ENCODE measurements around the gene LOC128125822.

The LOC128125822 gene

DNA sequence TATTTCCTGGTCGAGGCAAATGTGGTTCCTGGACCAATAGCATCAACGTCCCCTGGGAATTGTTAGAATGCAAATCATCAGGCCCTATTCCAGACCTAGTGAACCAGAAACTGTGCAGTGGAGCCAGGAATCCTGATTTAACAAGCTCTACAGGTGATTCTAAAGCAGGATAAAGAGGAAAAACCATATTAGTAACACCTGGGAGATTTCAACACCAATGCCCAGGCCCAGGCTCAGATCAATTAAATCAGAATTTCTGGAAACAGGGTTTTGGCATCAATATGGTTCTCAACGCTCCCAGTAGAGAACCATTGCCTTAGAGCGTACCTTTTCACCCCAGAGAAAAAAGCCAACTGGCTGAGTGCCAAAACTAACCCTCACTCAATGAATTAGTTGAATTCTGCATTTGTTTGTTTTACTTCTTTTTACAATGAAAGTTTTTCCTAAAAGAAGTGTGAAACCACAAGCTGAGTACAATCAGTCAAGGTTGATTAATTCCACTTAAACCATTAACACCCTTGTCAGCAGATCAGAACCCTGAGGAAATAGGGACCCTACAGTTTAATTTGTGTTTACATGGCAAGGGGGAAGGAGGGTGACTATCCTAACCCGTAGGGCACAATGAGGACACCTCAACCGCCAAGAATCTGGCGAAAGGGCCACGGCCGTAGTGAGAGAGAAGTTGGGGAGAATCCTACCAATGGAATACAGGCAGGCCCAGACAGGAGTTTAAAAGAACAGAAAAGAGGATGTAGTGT, 34.9 kb upstream of the LOC128125822 start:
- H3K9me3 ChIP-seq (ENCODE audit: insufficient read depth, low read depth, low read length) = no peaks in the 10 kb centered on the region
- no peak overlapping the region for H3K4me3 ChIP-seq (ENCODE audit: low read length)
- no peaks in the 10 kb centered on the region for H3K36me3 ChIP-seq (ENCODE audit: insufficient read depth, low read depth, low read length)
- no peak overlapping the region for H3K9ac ChIP-seq (ENCODE audit: low read depth, low read length)
- H3K4me1 ChIP-seq (ENCODE audit: insufficient read depth, low read length) = no peaks in the 10 kb centered on the region
- H3K27ac ChIP-seq (ENCODE audit: low read length) = no peak overlapping the region
- peaks cover 95% of the 10 kb centered on the region for H3K27me3 ChIP-seq (ENCODE audit: insufficient read depth, low read length)

DNA sequence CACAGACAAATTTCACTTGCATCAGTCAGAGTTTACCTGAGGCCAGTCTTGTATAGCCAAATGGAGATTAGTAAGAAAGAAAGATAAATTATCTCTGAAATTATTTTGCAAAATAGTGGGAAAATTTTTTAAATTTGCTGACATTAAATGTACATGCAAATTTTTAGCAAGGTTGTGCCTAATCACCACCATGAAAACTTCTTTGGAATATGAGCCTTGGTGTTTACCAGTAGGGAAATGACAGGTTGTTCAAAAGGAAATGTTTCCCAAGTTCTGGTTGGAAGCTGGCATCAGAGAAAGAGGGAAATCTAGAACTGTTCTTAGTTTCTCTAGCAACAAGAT, 34.4 kb upstream of the LOC128125822 start:
- Histone ChIP-seq H3K9ac (ENCODE audit: low read depth, low read length) (no peak overlapping the region), H3K9me3 (ENCODE audit: insufficient read depth, low read depth, low read length) (no peaks in the 10 kb centered on the region), H3K27ac (ENCODE audit: low read length) (no peak overlapping the region), H3K4me3 (ENCODE audit: low read length) (no peak overlapping the region), H3K36me3 (ENCODE audit: insufficient read depth, low read depth, low read length) (no peaks in the 10 kb centered on the region), H3K4me1 (ENCODE audit: insufficient read depth, low read length) (no peaks in the 10 kb centered on the region), H3K27me3 (ENCODE audit: insufficient read depth, low read length) (peaks cover 95% of the 10 kb centered on the region)

DNA sequence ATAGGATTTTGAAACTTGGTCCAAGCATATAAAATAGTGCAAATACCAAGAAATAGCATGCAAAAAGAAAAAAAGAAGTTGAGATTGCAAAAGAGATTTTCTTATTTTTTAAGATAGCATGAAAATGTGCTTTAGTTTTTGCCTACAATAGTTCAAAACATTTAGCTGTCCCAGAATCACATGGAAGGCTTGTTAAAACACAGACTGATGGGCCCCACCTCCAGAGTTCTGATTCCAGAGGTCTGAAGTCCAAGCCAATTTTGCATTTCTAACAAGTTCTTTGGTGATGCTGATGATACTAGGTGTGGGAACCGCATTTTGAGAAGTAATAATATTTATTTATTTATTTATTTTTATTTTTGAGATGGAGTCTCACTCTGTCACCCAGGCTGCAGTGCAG, 33.7 kb upstream of the LOC128125822 start:
- H3K9me3 ChIP-seq (ENCODE audit: insufficient read depth, low read depth, low read length) = no peaks in the 10 kb centered on the region
- H3K36me3 ChIP-seq (ENCODE audit: insufficient read depth, low read depth, low read length) = no peaks in the 10 kb centered on the region
- peaks cover 95% of the 10 kb centered on the region for H3K27me3 ChIP-seq (ENCODE audit: insufficient read depth, low read length)
- H3K4me3 ChIP-seq (ENCODE audit: low read length) = no peak overlapping the region
- no peak overlapping the region for H3K27ac ChIP-seq (ENCODE audit: low read length)
- H3K9ac ChIP-seq (ENCODE audit: low read depth, low read length) = no peak overlapping the region
- no peaks in the 10 kb centered on the region for H3K4me1 ChIP-seq (ENCODE audit: insufficient read depth, low read length)

DNA sequence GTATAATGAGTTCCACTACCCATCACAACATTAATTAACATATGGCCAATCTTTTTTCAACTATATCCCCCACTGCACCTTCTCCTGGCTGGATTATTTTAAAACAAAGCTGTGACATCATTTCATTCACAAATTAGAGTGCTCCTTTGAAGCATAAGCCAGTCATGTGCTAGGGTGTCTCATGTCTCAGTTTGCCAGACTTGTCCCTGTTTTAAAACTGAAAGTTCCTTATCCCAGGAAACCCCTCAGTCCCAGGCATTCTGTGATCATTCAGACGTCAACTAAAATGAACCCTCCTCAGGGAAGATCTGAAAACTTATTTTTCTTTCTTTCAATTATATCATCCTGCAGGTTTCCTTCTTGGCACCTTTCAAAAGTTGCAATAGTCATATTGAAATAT, 29.3 kb upstream of the LOC128125822 start:
- Histone ChIP-seq H3K9ac (ENCODE audit: low read depth, low read length) (no peak overlapping the region), H3K4me3 (ENCODE audit: low read length) (no peak overlapping the region), H3K27ac (ENCODE audit: low read length) (no peak overlapping the region), H3K9me3 (ENCODE audit: insufficient read depth, low read depth, low read length) (no peaks in the 10 kb centered on the region), H3K36me3 (ENCODE audit: insufficient read depth, low read depth, low read length) (no peaks in the 10 kb centered on the region), H3K27me3 (ENCODE audit: insufficient read depth, low read length) (peaks cover 83% of the 10 kb centered on the region), H3K4me1 (ENCODE audit: insufficient read depth, low read length) (no peaks in the 10 kb centered on the region)

DNA sequence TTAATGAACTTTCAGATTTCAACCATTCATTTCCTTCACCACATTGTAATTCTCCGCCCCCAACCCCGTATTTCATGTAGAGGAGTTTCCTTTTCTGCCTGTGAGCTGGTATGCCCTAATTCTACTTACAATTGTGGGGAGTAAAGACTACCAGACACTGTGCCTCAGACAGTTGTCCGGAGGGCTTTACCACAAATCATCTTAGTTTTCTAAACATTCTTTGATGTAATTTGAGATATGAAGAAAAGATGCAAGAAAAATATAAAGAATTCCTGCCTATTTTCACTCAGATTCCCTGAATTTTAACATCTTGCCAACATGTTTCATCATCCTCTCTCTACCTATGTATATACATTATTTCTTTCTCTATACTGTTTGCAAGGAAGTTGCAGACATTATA, 28.3 kb upstream of the LOC128125822 start:
- Histone ChIP-seq H3K4me3 (ENCODE audit: low read length) (no peak overlapping the region), H3K27ac (ENCODE audit: low read length) (no peak overlapping the region), H3K36me3 (ENCODE audit: insufficient read depth, low read depth, low read length) (no peaks in the 10 kb centered on the region), H3K9me3 (ENCODE audit: insufficient read depth, low read depth, low read length) (no peaks in the 10 kb centered on the region), H3K27me3 (ENCODE audit: insufficient read depth, low read length) (peaks cover 78% of the 10 kb centered on the region), H3K9ac (ENCODE audit: low read depth, low read length) (no peak overlapping the region), H3K4me1 (ENCODE audit: insufficient read depth, low read length) (no peaks in the 10 kb centered on the region)

DNA sequence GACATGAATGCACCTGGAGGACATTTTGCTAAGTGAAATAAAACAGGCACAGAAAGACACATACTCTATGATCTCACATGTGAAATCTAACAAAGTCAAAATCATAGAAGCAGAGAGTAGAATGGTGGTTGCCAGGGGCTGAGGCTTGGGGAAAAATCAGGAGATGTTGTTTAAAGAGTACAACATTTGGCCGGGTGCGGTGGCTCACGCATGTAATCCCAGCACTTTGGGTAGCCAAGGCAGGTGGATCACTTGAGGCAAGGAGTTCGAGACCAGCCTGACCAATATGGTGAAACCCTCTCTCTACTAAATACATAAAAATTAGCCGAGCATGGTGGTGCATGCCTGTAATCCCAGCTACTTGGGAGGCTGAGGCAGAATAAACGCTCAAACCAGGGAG, 26.0 kb upstream of the LOC128125822 start:
- Histone ChIP-seq H3K9me3 (ENCODE audit: insufficient read depth, low read depth, low read length) (no peaks in the 10 kb centered on the region), H3K4me3 (ENCODE audit: low read length) (no peak overlapping the region), H3K9ac (ENCODE audit: low read depth, low read length) (no peak overlapping the region), H3K27ac (ENCODE audit: low read length) (no peak overlapping the region), H3K36me3 (ENCODE audit: insufficient read depth, low read depth, low read length) (no peaks in the 10 kb centered on the region), H3K27me3 (ENCODE audit: insufficient read depth, low read length) (peaks cover 55% of the 10 kb centered on the region), H3K4me1 (ENCODE audit: insufficient read depth, low read length) (no peaks in the 10 kb centered on the region)

DNA sequence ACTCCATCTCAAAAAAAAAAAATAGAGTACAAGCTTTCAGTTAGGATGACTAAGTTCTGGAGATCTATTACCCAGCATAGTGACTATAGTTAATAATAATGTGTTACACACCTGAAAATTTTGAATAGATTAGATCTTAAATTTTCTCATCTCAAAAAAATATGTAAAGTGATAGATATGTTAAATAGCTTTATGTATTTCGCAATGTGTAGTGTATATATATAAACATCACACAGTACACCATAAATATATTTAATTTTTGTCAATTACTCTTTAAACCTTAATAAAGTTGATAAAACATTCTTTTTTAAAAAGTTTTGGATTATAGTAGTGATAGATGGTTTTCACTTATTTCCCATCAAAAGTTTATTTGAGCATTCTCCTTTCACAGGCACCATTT, 25.6 kb upstream of the LOC128125822 start:
- Histone ChIP-seq H3K4me1 (ENCODE audit: insufficient read depth, low read length) (no peaks in the 10 kb centered on the region), H3K4me3 (ENCODE audit: low read length) (no peak overlapping the region), H3K9ac (ENCODE audit: low read depth, low read length) (no peak overlapping the region), H3K9me3 (ENCODE audit: insufficient read depth, low read depth, low read length) (no peaks in the 10 kb centered on the region), H3K27ac (ENCODE audit: low read length) (no peak overlapping the region), H3K36me3 (ENCODE audit: insufficient read depth, low read depth, low read length) (no peaks in the 10 kb centered on the region), H3K27me3 (ENCODE audit: insufficient read depth, low read length) (peaks cover 51% of the 10 kb centered on the region)

DNA sequence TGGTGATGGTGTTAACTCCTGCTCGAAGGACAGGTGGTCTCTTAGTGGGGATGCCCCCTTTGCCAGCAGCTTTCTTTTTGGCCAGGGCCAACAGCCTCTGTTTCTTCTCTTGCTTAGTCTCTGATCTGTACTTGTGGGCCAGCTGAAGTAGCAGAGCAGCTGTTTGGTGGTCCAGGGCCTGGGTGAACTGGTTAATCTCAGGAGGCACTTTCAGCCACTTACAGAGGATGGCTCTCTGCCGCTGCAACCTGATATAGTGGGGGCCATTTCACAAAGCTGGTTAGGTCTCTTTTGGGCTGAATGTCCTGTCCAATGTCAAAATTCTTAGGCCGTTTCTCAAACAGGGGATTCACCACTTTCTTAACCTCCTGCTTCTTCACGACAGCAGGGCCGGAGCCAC, 23.2 kb upstream of the LOC128125822 start:
- H3K27ac ChIP-seq (ENCODE audit: low read length) = no peak overlapping the region
- no peak overlapping the region for H3K4me3 ChIP-seq (ENCODE audit: low read length)
- peaks cover 27% of the 10 kb centered on the region for H3K27me3 ChIP-seq (ENCODE audit: insufficient read depth, low read length)
- no peaks in the 10 kb centered on the region for H3K9me3 ChIP-seq (ENCODE audit: insufficient read depth, low read depth, low read length)
- H3K36me3 ChIP-seq (ENCODE audit: insufficient read depth, low read depth, low read length) = no peaks in the 10 kb centered on the region
- H3K4me1 ChIP-seq (ENCODE audit: insufficient read depth, low read length) = no peaks in the 10 kb centered on the region
- H3K9ac ChIP-seq (ENCODE audit: low read depth, low read length) = no peak overlapping the region

DNA sequence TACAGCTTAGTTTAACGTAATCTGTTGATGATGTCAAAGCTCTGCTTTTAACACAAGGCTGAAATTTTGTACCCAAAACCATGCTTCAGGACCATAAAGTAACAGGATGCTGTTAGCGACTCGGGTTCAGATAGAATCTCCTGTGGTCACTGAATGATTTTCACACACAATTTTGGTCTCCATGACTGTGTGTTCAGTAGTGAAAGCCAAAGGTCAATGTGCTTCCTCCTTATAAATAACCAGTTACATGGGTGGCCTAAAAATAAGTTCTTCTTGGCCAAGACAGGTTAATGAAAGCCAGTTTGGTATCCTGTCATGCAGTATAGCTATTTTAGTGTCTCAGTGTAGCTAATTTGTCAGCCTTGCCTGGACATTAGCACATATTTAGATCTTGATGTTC, 19.1 kb upstream of the LOC128125822 start:
- H3K27me3 ChIP-seq (ENCODE audit: insufficient read depth, low read length) = peaks cover 3% of the 10 kb centered on the region; the same call in 1 of the 2 replicates
- no peak overlapping the region for H3K4me3 ChIP-seq (ENCODE audit: low read length)
- H3K9ac ChIP-seq (ENCODE audit: low read depth, low read length) = no peak overlapping the region
- H3K27ac ChIP-seq (ENCODE audit: low read length) = no peak overlapping the region
- no peaks in the 10 kb centered on the region for H3K9me3 ChIP-seq (ENCODE audit: insufficient read depth, low read depth, low read length)
- H3K4me1 ChIP-seq (ENCODE audit: insufficient read depth, low read length) = no peaks in the 10 kb centered on the region
- no peaks in the 10 kb centered on the region for H3K36me3 ChIP-seq (ENCODE audit: insufficient read depth, low read depth, low read length)

DNA sequence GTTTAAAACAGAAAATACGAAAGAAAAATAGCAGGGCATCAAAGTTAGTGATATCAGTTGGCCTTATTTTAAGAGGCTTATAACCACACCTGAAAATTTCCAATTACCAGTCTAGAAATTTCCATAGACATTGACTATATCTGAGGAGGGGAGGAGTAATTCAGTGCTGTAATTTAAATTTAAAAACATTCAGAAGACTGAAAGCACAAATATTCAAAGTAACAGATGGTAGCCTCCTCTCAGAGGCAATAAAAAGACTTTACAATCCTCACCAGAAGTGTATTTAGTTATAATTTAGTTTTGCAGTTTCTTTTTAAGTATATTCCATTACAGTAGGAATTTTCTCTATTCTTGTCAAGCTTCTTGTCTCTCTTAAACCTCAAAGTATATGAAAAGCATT, 18.4 kb upstream of the LOC128125822 start:
- no peaks in the 10 kb centered on the region for H3K9me3 ChIP-seq (ENCODE audit: insufficient read depth, low read depth, low read length)
- no peaks in the 10 kb centered on the region for H3K36me3 ChIP-seq (ENCODE audit: insufficient read depth, low read depth, low read length)
- H3K4me1 ChIP-seq (ENCODE audit: insufficient read depth, low read length) = no peaks in the 10 kb centered on the region
- H3K27me3 ChIP-seq (ENCODE audit: insufficient read depth, low read length) = no peaks in the 10 kb centered on the region
- H3K9ac ChIP-seq (ENCODE audit: low read depth, low read length) = no peak overlapping the region
- no peak overlapping the region for H3K4me3 ChIP-seq (ENCODE audit: low read length)
- H3K27ac ChIP-seq (ENCODE audit: low read length) = no peak overlapping the region

DNA sequence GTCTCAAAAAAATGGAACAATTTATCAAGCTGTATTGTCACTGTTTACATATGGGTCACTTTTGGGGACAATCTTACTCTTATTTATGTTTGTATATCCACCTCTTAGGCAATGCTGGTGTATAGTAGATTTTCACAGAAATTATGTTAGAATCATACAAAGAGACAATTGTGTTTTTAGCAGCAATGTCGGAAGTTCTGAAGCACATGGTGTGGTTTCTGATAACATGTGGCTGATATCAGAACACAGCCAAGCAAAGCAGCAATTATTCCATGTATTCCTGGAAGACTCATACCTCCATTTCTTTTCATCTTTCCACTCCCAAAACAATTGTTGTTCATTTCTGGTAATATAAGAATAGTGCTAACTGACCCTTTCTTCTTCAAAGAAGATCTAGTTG, 17.5 kb upstream of the LOC128125822 start:
- Histone ChIP-seq H3K4me3 (ENCODE audit: low read length) (no peak overlapping the region), H3K27me3 (ENCODE audit: insufficient read depth, low read length) (no peaks in the 10 kb centered on the region), H3K9ac (ENCODE audit: low read depth, low read length) (no peak overlapping the region), H3K27ac (ENCODE audit: low read length) (no peak overlapping the region), H3K36me3 (ENCODE audit: insufficient read depth, low read depth, low read length) (no peaks in the 10 kb centered on the region), H3K9me3 (ENCODE audit: insufficient read depth, low read depth, low read length) (no peaks in the 10 kb centered on the region), H3K4me1 (ENCODE audit: insufficient read depth, low read length) (no peaks in the 10 kb centered on the region)

DNA sequence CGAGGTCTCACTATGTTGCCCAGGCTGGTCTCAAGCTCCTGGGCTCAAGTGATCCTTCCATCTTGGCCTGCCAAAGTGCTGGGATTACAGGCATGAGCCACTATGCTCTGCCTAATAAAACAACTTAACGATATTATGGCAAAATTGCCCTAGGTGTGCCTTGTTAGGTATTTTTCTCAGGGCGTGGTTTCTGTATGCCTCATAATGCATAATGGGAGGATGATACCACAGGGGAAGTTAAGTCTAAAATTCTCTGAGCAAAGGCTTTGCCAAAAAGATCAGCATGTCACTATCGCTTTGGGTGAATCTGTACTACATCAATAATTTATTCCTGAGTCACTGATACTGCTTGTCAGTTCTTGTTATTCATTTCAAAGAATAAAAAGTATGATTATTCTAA, 15.9 kb upstream of the LOC128125822 start:
- H3K9ac ChIP-seq (ENCODE audit: low read depth, low read length) = no peak overlapping the region
- no peaks in the 10 kb centered on the region for H3K9me3 ChIP-seq (ENCODE audit: insufficient read depth, low read depth, low read length)
- no peaks in the 10 kb centered on the region for H3K4me1 ChIP-seq (ENCODE audit: insufficient read depth, low read length)
- no peak overlapping the region for H3K27ac ChIP-seq (ENCODE audit: low read length)
- no peaks in the 10 kb centered on the region for H3K36me3 ChIP-seq (ENCODE audit: insufficient read depth, low read depth, low read length)
- H3K4me3 ChIP-seq (ENCODE audit: low read length) = no peak overlapping the region
- no peaks in the 10 kb centered on the region for H3K27me3 ChIP-seq (ENCODE audit: insufficient read depth, low read length)

All from iPS-20b (cell line).